ENCODE measurements around the gene BMAL1.
"Not testable (repeated sequence)": the region's sequence is repeated elsewhere in the genome, so short reads cannot be mapped to it uniquely, and the experiment has no call there.

The BMAL1 gene

GRCh38 chr11:13391217-13391616, 113.6 kb downstream of the BMAL1 start:
- DNase-seq, result no peak

- not testable (repeated sequence) for DNase-seq
These were observed 120.7 kb downstream of the BMAL1 start for GRCh38 chr11:13398335-13398734.

- no peak for DNase-seq
These were observed 127.6 kb downstream of the BMAL1 start for GRCh38 chr11:13405220-13405619.

GRCh38 chr11:13415201-13415600, 137.6 kb downstream of the BMAL1 start:
- no peak for DNase-seq

- no peak for DNase-seq
These were observed 144.0 kb downstream of the BMAL1 start for GRCh38 chr11:13421561-13421960.

- DNase-seq, result no peak
These were observed 145.8 kb downstream of the BMAL1 start for GRCh38 chr11:13423372-13423771.

- no peak for DNase-seq
These were observed 149.8 kb downstream of the BMAL1 start for GRCh38 chr11:13427440-13427839.

- no peak for DNase-seq
These were observed 151.7 kb downstream of the BMAL1 start for GRCh38 chr11:13429288-13429687.

- DNase-seq, result no peak
These were observed 152.2 kb downstream of the BMAL1 start for GRCh38 chr11:13429836-13430235.

GRCh38 chr11:13433437-13433836, 155.8 kb downstream of the BMAL1 start:
- no peak for DNase-seq

GRCh38 chr11:13434247-13435205, 156.9 kb downstream of the BMAL1 start:
- no peak for DNase-seq

GRCh38 chr11:13436836-13437235, 159.2 kb downstream of the BMAL1 start:
- not testable (repeated sequence) for DNase-seq
